Endothelial cell of umbilical vein (primary cell): ENCODE measurements around the gene NRXN3.

Experiments
- FOS ChIP-seq: IDR thresholded peaks from 2 replicates; pipeline ENCODE4 v1.6.1; 2011; ENCODE audit warnings: mild to moderate bottlenecking, low read length, moderate library complexity, borderline replicate concordance; ENCODE audit not compliant: insufficient read depth
- POLR2AphosphoS5 ChIP-seq: IDR thresholded peaks from 2 replicates; pipeline ENCODE4 v1.6.1; 2012; ENCODE audit warnings: low read depth, mild to moderate bottlenecking, control low read depth, low read length, moderate library complexity; ENCODE audit not compliant: insufficient read depth
- TF ChIP-seq, protein P1 (sequence below), 2 donors: IDR thresholded peaks; 1 replicate in 1 of 2; 2 replicates in 1 of 2; pipeline ENCODE4 v1.5.1; 2011; ENCODE audit warnings: low read length in 2 of 2, mild to moderate bottlenecking in 2 of 2, moderate library complexity in 2 of 2, control low read depth in 1 of 2, inconsistent platforms in 1 of 2, low read depth in 1 of 2; ENCODE audit not compliant: insufficient read depth in 1 of 2; ENCODE audit errors: extremely low read depth in 1 of 2

GRCh38 chr14:79703209-79703608 lies 1533.0 kb downstream of the NRXN3 start:
- no peak for TF ChIP-seq FOS
- TF ChIP-seq, protein P1, sequence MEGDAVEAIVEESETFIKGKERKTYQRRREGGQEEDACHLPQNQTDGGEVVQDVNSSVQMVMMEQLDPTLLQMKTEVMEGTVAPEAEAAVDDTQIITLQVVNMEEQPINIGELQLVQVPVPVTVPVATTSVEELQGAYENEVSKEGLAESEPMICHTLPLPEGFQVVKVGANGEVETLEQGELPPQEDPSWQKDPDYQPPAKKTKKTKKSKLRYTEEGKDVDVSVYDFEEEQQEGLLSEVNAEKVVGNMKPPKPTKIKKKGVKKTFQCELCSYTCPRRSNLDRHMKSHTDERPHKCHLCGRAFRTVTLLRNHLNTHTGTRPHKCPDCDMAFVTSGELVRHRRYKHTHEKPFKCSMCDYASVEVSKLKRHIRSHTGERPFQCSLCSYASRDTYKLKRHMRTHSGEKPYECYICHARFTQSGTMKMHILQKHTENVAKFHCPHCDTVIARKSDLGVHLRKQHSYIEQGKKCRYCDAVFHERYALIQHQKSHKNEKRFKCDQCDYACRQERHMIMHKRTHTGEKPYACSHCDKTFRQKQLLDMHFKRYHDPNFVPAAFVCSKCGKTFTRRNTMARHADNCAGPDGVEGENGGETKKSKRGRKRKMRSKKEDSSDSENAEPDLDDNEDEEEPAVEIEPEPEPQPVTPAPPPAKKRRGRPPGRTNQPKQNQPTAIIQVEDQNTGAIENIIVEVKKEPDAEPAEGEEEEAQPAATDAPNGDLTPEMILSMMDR (IDR thresholded peaks at IDR 0.05; ENCODE audit: extremely low read depth in 1 of 2, insufficient read depth in 1 of 2, low read depth in 1 of 2, low read length in 2 of 2): no peak
- no peak for TF ChIP-seq POLR2AphosphoS5
